Activated CD4-positive, alpha-beta T cell treated with anti-CD3 and anti-CD28 coated beads, Interleukin-2, amount 50 U/mL, for 1 hour (primary cell): ENCODE measurements around the gene ZMYND8.
"Not testable (repeated sequence)": the region's sequence is repeated elsewhere in the genome, so short reads cannot be mapped to it uniquely, and the experiment has no call there.

Source experiments
- DNase-seq: peaks from one replicate; pipeline ENCODE4 v3.0.0-alpha.2; 2020

ZMYND8 gene

DNA sequence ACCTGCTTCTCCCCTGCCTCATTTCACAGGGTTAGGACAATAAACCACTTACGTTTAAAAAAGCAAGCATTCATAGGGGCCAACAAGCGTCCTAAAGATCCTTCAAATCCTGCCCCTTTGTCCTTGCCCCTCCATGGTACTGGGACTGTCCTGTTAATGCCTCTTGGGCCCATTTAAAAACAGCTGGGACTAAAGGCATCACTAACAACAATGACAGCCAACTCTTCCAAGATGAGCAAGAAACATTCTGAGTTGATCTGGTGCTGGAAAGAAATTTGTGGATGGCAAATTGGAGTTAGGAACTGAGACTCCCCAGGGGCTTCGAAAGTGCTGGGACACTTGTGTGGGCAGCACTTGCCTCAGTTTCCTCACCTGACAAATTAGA lies 93.4 kb downstream of the ZMYND8 start:
- DNase-seq = no peak

DNA sequence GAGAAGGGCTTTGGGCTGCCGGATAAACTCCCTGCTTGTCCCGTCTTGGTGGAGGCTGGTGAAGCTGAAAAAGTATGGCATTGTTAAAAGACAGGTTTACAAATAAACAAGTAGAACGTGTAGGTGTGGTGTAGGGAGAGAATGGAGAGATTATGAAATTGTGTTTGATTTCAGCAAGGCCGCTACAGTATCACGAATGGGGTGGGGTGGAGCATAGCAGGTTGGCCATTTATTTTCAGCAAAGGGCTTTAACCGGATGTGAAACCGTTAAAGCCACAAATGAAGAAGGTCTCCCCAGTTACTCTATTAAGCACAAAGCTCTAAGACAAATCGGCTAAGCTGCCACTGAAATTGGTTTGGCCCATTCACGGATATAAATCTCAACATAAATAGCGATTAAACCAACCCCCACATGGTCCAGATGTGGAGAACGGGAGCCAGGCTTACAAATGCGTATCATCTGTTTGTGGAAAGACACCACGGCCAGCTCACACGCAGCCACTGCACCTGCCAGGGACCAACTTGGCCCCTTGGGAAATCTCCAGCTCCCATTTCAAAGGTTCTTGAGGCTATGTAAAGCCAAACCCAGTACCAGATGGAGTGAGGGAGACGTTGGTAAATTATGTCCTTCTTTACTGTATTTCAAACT lies 94.0 kb downstream of the ZMYND8 start:
- DNase-seq = no peak

DNA sequence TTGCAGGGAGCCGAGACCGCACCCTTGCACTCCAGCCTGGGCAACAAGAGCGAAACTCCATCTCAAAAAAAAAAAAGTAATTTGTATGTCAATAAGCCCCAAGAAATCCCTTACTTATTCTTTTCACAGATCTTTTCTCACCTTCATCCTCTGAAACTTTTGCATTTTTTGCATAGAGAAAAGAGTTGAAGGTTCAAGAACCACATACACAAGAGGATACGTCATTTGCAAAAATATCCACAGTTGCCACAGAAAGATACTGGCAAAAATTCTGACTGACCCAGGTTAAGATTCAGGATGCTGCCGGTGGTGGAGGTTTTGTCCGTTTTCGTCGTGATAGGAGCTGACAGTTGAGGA lies 94.5 kb downstream of the ZMYND8 start:
- DNase-seq = no peak

DNA sequence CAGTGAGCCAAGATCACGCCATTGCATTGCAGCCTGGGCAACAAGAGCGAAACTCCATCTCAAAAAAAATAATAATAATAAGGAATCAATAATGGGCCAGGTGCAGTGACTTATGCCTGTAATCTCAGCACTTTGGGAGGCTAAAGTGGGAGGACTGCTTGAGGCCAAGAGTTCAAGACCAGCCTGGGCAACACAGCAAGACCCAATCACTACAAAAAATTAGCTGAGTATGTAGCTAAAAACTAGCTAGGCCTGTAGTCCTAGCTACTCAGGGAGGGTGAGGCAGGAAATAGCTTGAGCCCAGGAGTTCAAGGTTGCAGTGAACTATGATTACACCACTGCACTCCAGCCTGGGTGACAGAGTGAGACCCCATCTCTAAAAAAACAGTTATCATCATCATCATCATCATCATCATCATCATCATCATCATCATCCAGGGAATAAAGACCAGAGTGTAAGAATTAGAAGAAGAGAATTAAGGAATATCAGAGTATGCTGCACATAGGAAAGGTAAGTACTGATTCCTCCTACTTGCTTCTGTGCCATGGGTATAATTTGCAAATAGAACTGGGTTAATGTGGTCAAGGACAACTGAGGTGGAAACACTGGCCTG lies 95.2 kb downstream of the ZMYND8 start:
- DNase-seq = not testable (repeated sequence)

DNA sequence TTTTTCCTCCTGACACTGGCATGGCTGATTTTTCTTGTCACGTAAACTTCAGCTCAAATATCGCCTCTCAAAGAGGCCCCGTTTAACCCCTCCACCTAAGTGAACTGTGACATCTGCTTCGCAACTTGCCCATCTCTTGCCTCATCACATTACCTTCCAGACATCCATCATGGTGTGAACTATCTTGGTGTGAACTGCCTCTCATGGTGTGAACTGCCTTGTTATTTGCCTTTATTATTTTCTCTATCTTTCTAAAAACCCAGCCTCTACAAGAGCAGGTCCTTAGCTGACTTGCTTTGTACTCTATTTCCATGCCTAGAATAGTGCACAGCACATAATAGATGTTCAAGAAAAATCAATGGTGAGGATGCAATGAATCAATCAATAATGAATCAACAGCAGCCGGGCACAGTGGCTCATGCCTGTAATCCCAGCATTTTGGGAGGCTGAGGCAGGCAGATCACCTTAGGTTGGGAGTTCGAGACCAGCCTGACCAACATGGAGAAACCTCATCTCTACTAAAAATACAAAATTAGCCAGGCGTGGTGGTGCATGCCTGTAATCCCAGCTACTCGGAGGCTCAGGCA lies 95.9 kb downstream of the ZMYND8 start:
- DNase-seq = not testable (repeated sequence)

DNA sequence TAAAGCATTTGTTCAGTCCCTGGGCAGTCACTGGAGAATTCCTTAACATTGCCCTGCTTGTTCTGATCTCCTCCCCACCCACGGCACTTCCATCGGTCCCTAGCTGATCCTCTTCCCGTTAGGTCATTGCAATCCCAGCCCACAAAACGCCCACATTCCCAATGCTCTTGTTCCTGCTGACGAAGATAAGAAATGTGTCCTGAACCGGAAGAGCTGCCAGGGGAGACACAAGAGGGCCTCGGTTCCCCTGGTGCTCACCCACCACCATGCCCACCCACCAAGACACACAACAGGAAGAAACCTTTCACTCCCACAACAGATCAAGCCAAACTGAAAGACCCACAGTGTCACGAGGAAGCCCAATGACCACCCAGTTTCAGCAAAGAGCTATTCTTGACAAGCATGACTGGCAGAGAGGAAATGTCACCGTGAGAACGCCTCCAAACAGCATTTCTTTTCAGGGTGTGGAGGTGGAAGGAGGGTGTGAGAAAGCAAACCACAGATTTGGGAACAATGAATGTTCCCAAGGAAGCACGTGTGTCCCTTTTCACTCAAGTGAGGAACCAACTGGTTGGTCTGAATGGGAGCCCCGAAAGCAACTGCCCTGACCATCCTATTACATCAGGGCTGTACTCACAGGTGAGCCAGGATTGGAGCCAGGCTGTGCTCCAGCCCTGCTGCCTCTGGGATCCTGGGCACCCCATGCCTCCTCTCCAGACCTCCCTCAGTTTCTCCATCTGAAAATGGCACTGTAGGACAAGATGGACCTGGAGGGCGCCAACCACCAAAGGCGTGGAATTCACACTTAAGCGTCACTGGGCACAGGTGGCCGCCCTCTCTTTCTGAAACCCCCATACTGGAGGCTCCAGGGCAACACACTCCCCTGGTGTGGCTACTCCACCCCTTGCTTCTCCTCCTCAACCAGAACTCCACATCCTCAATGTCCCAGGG lies 97.5 kb downstream of the ZMYND8 start:
- no peak for DNase-seq

DNA sequence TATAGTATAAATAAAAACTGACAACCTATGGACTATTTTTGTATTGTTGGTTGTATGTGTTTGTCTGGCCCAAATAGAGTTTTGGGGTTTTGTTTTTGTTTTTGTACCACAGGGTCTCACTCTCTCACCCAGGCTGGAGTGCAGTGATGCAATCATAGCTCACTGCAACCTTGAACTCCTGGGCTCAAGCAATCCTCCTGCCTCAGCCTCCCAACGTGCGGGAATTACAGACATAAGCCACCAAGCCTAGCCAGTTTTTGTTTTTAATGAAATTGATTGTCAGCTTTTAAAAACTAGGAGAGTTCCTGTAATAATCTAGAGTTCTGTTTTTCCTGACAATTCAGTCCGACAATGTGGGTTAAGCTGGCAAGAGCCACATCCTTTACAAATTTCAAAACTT lies 98.7 kb downstream of the ZMYND8 start:
- no peak for DNase-seq

DNA sequence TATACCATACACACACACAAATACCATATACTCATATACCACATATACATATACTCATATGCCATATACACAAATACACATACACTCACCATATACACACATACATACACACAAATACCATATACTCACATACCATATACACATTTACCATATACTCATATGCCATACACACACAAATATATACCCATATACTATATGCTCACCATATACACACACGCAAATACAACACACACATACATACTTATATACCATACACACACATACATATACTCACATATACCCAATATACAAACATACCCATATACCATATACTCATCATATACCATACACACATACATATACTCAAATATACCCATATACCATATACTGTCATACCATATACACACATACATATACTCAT lies 99.2 kb downstream of the ZMYND8 start:
- DNase-seq = no peak

DNA sequence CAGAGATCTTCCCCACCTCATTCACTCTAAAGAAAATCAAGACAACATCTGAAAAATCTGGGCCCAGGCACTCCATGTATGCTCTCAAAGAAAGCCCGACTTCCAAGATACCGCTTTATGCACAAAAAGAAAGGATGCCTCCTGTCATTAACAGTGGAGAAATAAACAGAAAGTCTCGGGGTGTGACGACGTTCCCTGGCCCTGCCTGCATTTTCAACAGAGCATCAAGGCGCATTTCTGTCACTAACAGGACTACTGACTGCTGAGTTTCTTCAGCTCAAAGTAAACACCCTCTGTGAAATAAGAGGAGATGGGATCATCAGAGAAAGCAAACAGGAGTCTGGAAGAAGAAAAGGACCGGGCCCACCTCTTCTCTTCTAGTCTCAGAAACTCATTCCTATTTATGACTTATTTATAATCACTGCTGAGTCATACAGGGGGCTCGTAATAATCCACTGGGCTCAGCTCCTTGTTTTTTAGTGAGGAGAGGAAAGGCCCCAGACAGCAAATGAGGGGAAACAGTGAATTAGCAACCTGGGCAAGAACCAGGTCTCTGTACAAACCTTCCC lies 99.7 kb downstream of the ZMYND8 start:
- DNase-seq = no peak

DNA sequence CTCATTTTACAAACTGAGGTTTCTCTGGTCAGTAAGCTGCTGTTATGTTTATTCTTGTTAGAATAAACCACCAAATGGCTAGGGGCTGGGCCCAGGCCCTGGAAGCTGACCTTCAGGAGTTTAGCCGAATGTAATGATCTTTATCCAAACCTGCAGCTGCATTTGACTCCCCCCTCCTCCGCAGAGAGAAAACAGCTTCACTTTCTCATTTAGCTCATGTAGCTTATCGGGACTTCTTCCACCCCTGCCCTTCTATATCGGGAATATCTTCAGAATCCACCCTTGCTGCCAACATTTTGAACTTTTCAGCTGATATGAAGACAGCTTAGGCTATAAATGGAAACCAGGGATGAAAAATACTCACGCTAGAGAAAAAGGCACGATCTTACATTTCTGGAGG lies 102.6 kb downstream of the ZMYND8 start:
- DNase-seq = no peak

DNA sequence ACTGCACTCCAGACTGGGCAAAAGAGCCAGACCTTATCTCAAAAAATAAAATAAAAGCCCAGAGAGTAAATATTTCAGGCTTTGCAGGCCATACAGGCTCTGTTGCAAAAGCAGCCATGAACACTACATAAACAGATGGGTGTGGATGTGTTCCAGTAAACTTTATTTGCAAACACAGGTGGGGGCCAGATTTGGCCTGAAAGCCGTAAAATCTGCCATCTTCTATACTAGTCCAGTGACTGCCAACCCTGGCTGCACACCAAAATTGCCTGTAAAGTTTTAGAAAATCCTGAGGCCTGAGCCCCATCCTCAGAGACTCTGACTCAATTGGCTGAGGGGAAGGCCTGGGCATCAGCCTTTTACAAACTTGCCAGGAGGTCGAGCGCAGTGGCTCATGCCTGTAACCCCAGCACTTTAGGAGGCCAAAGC lies 103.6 kb downstream of the ZMYND8 start:
- DNase-seq = no peak

DNA sequence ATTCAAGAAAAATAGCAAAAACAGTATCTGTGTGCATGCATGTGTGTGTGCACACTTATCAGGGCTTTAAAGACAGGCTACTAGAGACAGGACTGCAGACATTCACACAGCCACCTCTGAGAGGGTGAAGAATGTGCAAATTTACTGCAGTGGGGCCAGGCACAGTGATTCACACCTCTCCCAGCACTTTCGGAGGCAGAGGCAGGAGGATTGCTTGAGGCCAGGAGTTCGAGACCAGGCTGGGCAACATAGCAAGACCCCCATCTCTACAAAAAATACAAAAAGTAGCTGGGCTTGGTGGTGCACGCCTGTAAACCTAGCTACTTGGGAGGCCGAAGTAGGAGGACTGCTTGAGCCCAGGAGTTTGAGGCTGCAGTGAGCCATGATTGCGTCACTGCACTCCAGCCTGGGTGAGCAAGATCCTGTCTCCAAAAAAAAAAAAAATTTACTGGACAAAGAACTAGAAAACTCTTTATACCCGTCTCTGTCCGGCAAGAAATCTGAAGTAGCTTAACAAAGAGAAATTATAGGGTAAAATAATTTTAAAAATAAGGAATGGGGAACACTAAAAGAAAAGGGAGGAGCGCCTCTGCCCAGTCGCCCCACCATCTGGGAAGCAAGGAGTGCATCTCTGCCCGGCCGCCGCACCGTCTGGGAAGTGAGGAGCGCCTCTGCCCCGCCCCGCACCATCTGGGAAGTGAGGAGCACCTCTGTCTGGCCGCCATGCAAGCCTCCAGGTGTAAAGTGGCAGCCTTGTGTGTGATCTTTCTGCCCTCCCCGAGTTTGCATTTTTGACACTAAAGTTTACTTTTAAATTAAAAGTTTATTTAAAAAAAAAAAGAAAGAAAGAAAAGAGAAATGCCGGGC lies 105.1 kb downstream of the ZMYND8 start:
- DNase-seq = no peak

DNA sequence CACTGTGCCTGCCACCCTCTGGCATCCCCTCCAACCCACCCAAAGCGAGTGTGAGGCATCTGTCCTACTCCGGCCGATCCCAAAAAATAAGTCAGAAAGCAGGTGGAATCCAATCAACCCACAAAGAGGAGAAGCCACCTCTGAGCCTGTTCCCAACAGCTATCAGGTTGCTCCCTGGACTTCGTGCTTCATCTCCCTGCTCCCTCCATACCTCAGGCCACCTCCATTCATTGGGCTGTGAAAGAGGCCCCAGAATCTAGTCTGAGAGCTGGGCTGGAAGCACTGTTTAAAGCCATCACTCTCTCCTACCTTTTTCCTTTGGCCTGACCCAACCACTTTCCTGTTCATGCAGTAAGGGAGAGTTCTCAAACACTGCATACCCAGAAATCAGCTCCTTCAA lies 106.1 kb downstream of the ZMYND8 start:
- no peak for DNase-seq

DNA sequence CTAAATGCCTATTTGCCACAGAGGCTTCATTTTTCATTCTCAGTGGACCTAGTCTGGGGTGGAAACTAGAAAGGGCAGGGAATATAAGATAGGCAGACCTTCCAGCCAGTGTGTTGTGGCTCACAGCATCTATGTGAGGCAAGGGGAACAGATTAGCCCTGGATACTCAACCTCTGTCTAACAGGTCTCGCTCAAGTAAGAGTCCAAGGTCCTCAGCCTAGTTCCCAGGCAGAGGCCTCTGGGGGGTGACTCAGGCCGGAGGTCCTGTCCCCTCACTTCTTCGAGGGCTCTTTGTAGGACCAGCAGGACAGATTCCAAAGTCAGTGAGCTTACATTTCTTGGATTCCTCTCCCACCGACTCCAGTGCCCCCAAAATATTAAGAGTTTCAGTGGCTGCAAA lies 106.6 kb downstream of the ZMYND8 start:
- no peak for DNase-seq

DNA sequence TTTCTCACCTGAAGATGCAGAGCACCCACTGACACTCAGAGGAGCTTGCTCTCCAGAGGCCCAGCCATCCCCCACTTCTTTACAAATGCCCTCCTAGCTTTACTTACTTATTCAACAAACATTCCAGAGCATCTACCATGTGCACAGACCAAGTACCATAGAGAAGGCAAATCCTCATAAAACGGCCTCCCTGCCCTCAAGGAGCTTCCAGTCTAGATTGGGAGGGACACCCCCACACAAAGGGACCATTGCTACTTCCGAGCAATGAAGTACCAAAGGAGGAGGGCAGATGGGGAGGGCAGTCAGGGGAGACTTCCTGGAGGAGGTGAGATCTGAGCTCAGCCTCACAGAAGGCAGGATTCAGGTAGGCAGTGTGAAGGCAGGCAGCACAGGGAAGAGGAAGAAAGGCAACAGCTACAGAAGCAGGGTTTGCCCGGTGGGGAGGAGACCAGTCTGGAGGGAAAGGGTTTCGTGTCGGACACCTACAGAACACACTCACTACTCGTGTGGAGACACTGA lies 108.0 kb downstream of the ZMYND8 start:
- DNase-seq = no peak

DNA sequence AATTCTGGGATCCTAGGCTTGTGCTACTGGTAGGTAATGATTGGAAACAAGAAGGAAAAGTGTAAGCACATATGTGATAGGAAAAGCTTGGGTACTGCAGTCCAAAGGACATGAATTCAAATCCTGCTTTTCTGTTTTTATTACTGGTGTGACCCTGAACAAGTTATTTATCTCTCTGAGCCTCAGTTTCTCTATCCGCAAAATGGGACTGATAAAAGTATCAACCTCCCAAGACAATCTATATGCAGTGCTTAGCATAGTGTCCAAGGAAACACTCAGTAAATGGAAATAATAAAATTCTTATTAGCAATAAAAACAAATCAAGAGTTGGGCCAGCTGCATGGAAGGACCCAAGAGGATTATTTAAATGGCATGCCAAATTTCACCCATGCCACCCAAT lies 108.5 kb downstream of the ZMYND8 start:
- no peak for DNase-seq

DNA sequence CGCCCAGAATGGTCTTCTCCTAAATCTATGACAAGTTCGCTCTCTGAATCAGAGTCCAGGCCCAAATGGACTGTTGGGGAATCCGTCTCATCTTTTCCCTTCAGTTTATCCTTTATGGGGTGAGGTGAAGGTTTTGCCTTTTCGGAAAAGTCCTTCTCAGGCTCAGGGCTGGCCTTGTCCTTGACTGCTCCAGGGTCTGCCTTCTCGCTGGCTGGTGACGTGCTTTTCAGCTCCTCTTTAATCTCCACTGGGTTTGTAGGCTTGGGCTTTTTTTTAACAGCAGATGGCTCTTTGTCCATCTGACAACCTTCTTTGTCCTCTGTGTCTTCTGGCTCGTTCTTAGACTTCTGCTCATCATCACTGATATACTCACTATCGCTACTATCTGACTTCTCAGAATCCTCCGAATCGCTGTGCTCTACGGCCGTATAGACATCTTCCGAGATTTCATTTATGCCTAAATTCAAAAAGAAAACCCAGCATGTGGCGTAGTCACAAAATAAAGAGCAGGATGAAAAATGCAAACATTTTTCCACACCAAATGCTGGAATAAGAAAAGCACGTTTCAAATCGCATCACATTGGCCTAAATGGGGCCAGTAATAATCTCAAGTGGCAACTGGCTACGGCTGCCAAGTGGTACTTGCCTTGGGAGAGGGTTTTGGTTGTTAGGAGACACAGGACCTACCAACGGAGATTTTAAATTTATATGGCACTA lies 110.3 kb downstream of the ZMYND8 start:
- DNase-seq = no peak

DNA sequence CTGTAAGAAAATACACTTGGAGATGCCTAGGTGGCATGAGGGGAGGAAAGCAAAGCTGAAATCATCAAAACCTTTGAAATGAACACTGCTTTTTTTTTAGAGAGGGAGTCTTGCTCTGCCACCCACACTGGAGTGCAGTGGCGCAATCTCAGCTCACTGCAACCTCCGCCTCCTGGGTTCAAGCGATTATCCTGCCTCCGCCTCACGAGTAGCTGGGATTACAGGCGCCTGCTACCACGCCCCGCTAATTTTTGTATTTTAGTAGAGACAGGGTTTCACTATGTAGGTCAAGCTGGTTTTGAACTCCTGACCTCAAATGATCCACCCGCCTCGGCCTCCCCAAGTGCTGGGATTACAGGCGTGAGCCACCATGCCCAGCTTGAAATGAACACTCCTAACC lies 111.3 kb downstream of the ZMYND8 start:
- not testable (repeated sequence) for DNase-seq

DNA sequence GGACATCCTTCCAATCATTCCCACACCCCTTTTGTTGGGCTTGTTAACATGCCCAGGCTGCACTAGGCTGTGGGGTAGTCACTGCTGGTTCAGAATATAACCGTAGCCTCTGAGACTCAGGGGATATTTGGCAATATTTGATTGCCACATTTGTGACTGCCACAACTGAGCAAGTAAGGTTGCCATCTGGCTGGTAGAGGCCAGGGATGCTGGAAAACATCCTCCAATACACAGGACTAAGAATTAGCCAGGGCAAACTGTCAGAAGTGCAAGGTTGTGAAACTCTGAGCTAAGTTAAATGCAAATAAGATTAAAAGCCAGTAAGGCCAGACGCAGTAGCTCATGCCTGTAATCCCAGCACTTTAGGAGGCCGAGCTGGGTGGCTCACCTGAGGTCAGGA lies 112.0 kb downstream of the ZMYND8 start:
- no peak for DNase-seq

DNA sequence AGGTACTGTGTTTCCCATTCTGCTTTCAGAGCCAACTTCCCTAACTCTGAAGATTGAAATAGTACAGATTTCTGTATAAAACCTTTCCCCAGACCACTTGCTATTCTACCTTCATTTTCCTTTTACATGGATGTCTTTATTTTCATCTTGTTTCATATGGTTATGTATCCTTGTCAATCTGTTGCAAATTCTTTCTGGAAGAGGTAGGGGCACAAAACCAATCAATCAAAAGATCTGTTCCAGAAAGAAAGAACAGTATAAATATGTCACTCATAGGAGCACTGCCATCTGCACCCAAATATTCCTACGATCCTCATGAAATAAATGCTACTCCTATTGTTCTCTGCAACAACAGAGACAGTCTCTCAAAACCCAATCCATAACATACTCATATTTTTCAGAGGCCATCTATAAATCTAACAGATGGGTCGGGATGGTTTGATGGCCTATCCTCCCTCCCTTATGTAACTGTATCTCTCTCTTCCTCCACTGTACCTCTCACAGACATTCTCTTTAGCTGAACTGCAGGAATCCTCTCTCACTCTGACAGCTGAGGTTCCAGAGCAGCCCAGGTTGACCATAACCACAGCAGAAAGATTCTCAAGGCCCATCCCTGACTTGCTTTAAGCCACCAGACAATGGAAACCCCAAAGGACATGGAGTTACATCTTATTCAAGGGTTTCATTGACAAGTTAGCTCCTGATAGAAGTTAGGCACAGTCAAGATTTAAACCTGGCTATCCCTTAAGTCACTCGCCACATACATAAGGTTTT lies 112.8 kb downstream of the ZMYND8 start:
- no peak for DNase-seq

DNA sequence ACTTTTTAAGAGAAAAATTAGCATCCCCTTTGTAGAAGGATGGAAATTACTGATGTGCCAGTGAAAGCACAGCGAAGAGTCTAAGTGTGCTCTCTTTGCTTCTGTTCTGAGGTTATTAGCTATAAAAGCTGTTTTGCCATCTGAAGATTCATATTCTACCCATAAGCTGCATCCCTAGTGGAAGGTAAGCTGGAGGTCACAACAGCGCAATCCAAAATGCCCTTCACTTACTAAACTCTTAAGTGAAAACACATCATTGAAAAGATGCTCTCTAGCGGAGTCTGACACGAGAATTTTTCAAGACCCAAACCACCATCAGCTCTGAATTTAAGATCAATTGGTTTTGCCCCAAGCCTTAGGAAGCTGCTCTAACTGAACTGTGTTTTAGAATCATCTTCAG lies 113.5 kb downstream of the ZMYND8 start:
- no peak for DNase-seq
